Activated CD4-positive, alpha-beta T cell treated with anti-CD3 and anti-CD28 coated beads for 1 hour (primary cell): Measurements from ENCODE around the gene WDR37.
"Not testable (repeated sequence)": the region's sequence is repeated elsewhere in the genome, so short reads cannot be mapped to it uniquely, and the experiment has no call there.

Source experiments
- DNase-seq: peaks from one replicate; pipeline ENCODE4 v3.0.0-alpha.2; 2020

Gene WDR37

GRCh38 chr10:1155791-1156615 lies 99.8 kb downstream of the WDR37 start:
- no peak for DNase-seq

GRCh38 chr10:1156616-1156886 lies 100.4 kb downstream of the WDR37 start:
- no peak for DNase-seq

- no peak for DNase-seq
These were observed 100.9 kb downstream of the WDR37 start for GRCh38 chr10:1156921-1157614.

GRCh38 chr10:1157615-1157933 lies 101.4 kb downstream of the WDR37 start:
- no peak for DNase-seq

GRCh38 chr10:1158066-1158465 lies 101.9 kb downstream of the WDR37 start:
- DNase-seq, result no peak

DNA sequence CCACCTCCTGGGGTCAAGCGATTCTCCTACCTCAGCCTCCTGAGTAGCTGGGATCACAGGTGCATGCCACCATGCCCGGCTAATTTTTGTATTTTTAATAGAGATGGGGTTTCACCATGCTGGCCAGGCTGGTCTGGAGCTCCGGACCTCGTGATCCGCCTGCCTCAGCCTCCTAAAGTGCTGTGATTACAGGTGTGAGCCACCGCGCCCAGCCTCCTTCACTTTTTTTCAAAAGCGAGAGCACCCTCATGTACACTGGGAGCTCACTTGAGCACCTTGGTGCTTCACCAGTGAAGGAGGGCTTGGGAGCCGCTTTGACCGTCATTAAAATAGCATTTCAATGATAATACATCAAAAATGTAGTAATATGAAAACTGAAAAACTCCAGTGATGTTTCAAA lies 102.4 kb downstream of the WDR37 start:
- DNase-seq, result not testable (repeated sequence)

- DNase-seq, result no peak
These were observed 103.2 kb downstream of the WDR37 start for GRCh38 chr10:1159131-1160061.

GRCh38 chr10:1160561-1161314 lies 104.6 kb downstream of the WDR37 start:
- DNase-seq, result no peak

- not testable (repeated sequence) for DNase-seq
These were observed 105.1 kb downstream of the WDR37 start for GRCh38 chr10:1161315-1161673.

DNA sequence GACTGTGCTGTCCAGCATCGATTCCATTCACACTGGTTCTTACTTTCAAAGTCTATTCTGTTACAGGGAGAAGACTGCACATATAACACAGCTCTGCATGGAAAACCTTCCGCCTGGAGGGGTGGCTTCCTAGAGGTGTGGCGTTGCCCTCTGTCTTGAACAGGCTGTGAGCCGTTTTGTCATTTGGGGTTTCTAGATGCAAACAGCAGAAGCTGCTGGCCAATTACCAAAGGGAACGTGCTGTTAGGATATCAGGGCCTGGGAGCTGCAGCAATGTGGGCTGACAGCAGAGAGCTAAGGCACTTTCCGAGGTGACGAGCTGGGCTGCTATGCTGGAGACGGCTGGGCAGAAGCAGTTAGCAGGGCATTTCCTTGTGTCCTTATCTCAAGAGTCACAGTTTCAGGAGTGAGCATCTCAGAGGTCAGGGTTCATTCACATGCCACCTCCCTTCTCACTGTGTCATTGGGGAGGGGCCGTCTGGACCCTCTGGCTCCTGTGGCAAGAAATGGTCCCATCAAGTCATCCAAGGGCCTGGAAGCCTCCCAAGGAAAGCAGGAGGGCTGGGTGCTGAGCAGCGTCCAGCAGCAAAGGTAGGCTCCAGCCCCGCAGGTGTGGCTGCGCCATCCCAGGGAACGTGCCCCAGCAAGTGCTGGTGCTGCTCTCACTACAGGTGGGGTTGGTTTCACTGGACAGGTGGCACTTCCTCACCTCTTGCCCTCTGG lies 106.5 kb downstream of the WDR37 start:
- no peak for DNase-seq

- no peak for DNase-seq
These were observed 107.0 kb downstream of the WDR37 start for GRCh38 chr10:1163204-1163660.

- DNase-seq, result no peak
These were observed 107.6 kb downstream of the WDR37 start for GRCh38 chr10:1163831-1164230.

DNA sequence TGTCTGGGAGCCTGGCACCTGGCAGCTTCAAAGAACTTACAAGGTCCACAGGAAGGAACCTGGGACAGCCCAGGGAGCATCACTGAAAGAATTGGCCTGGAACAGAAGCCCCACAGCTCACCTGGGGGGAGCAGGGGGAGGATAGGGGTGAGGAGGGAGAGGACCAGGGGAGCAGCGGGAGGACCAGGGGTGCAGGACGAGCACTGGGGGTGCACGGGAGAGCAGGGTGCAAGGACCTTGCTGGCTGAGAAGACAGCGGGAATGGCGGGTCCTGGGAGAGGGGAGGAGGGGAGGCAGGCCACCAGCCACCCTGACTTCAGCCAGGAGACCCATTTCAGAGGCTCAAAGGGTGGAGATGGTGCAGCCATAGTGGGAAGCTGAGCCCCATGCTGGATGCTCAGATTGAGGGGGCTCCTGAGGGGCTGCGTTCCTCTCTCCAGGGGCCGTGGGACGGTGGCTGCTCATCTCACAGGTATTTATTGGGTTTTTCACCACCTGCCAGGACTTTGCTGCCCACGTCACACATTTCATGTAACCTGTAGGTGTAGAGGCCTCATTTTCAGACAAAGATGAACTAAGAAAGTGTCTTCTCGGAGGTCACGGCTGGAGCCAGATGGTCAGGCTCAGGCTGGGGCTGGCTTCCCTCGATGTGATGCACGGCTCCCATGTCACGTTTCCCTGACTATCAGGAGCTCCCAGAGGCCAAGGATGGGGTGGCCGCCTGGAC lies 110.1 kb downstream of the WDR37 start:
- DNase-seq, result no peak

- DNase-seq, result no peak
These were observed 110.7 kb downstream of the WDR37 start for GRCh38 chr10:1166828-1167275.

- DNase-seq, result no peak
These were observed 112.6 kb downstream of the WDR37 start for GRCh38 chr10:1168763-1169162.

DNA sequence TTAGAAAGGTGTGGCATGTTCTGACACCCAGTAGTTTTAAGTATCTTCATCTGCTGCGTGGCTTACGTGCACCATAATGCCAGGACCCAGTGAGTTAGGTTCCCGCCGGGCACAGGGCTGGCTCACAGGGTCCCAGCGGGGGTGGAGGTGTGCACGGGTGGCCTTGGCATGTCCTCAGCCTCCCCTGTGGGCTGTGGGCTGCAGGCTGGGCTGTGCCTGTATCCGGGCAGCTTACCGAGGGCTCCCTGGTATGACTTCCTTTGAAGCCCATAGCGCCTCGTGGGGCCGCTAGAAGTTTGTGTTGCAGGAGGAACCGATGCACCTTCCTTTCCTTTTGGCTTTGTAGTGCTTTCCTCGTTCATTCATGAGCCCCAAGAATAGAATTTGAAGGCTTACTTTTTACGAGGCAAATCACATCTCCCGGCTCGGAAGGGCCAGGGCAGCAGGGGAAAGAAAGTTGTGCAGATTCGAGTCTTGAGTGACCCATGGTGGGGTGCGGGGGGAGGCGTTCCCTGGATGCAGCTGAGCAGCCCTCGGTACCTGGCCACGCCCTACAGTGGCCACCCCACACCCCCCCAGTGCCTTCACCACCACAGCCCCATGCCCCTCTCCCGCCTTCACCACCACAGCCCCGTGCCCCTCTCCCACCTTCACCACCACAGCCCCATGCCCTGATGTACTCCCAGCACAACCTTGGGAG lies 113.2 kb downstream of the WDR37 start:
- DNase-seq, result no peak

DNA sequence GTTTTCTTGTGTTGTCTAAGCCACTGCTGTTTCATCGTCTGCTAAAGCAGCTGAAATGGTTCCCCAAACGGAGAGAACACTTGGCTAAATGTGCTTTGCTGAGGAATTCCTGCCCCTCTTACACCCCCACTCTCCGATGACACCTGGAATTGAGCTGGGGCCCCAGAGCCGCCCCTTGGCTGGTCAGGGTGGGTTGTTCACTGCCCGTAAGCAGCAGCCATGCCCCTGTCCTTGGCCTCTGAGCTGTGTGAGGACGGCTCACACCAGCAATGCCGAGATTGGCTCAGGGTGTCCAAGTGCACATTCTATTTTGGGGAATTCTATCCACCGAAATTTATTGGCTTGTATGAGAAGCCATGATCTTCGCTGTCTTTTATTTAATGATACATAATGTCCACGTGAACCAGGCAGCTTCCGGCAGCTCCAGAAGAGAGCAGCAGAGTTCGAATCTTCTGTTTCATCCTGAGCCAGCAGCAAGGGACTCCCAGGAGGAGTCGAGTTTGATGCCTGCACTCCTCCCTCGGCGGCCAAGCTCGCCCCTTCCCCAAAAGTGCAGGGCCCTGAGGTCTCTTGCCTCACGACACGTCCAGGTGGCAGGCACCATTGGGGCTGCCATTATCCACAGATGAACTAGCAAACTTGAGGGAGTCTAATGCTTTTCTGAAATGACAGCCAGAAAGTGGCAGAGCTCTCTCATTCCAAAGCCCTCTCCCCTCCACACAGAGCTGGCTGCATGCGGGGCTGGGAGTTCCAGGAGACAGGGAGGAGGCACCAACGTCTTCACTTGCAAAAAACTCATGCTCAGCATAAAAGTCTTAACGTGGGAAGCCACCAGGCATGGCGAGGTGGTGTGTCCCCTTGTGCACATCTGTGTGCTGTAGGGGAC lies 114.0 kb downstream of the WDR37 start:
- DNase-seq, result no peak

DNA sequence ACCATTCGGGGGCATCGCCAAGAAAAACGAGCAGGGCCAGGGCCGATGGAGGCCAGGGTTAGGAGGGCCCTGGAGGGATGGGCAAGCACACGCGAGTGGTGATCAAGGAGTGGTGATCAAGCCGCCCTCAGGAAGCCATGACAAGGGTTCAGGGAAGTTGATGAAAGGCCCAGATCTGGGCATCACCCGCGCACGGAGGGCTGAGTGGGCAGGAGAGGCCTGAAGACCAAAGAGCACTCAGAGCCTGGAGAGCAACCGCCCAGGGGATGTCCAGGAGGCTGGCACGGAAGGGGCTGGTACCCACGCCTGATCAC lies 114.6 kb downstream of the WDR37 start:
- DNase-seq, result no peak

GRCh38 chr10:1171182-1171581 lies 115.0 kb downstream of the WDR37 start:
- no peak for DNase-seq

GRCh38 chr10:1171586-1171985 lies 115.4 kb downstream of the WDR37 start:
- no peak for DNase-seq
